ENCODE measurements around the gene ADSS2.
"Not testable (repeated sequence)": the region's sequence is repeated elsewhere in the genome, so short reads cannot be mapped to it uniquely, and the experiment has no call there.

ADSS2 gene

GRCh38 chr1:244365262-244365661 lies 86.4 kb downstream of the ADSS2 start:
- not testable (repeated sequence) for H3K9me3 Mint-ChIP-seq; ATAC-seq (replicated peaks; ENCODE audit: extremely low read depth, poor library complexity, severe bottlenecking); H3K36me3 Mint-ChIP-seq (ENCODE audit: insufficient read depth); H3K27ac Mint-ChIP-seq (ENCODE audit: low read depth); H3K4me3 Mint-ChIP-seq; H3K4me1 Mint-ChIP-seq; DNase-seq (ENCODE audit: low spot score in 2 of 2); H3K27me3 Mint-ChIP-seq

- Mint-ChIP-seq H3K9me3 (peaks cover 9% of the 10 kb centered on the region), H3K27me3 (no peaks in the 10 kb centered on the region), H3K4me3 (no peak overlapping the region), H3K27ac (ENCODE audit: low read depth) (no peak overlapping the region), H3K36me3 (ENCODE audit: insufficient read depth) (no peaks in the 10 kb centered on the region), H3K4me1 (no peaks in the 10 kb centered on the region)
- ATAC-seq (replicated peaks; ENCODE audit: extremely low read depth, poor library complexity, severe bottlenecking): no peak
- DNase-seq (ENCODE audit: low spot score in 2 of 2): no peak
Measured at GRCh38 chr1:244362476-244362875, 89.2 kb downstream of the ADSS2 start.

DNA sequence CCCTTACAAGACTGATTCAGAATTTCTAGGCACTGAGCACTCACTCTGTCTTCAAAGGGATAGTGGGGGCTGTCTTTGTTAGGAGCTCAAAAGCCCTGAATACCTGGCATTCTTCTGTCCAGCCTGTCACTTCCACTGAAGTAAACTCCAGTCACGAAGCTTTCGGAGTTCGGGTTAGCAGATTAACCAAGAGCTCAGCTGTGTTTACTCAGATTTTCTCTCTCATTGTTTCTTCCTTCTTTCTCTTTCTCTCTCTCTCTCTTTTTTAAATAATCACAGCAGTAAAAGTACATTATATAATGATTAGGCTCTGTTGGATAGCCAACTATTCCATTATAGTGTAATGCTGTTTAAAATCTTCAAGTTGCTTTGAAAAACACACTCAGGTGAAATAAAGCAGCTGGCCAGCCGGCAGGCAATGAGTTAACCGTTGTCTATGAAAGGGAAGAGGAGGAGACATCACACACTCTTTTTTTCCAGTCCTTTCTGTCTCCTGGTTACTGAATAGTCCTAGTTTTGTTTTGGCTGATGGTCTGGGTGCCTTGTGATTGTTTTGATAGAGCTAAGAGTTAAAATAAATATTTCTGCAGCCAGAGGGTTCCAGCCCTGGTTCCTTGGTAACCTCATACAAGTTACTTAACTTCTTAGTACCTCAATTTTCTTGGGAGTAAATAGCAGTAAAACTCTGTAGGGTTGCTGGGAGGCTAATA lies 89.8 kb downstream of the ADSS2 start:
- H3K9me3 Mint-ChIP-seq: peaks cover 9% of the 10 kb centered on the region
- no peak overlapping the region for H3K4me3 Mint-ChIP-seq
- ATAC-seq (replicated peaks; ENCODE audit: extremely low read depth, poor library complexity, severe bottlenecking) (no peak), DNase-seq (ENCODE audit: low spot score in 2 of 2) (no peak)
- H3K27ac Mint-ChIP-seq (ENCODE audit: low read depth): no peak overlapping the region
- no peaks in the 10 kb centered on the region for H3K36me3 Mint-ChIP-seq (ENCODE audit: insufficient read depth)
- no peaks in the 10 kb centered on the region for H3K4me1 Mint-ChIP-seq
- H3K27me3 Mint-ChIP-seq: no peaks in the 10 kb centered on the region
